GM10847 (cell line): ENCODE data around the gene PTTG1IP.

ENCODE experiments used
- POLR2A ChIP-seq: IDR thresholded peaks from 2 replicates; pipeline ENCODE4 v1.6.1; 2011; ENCODE audit not compliant: insufficient read length; ENCODE audit errors: extremely low read depth

The PTTG1IP gene

DNA sequence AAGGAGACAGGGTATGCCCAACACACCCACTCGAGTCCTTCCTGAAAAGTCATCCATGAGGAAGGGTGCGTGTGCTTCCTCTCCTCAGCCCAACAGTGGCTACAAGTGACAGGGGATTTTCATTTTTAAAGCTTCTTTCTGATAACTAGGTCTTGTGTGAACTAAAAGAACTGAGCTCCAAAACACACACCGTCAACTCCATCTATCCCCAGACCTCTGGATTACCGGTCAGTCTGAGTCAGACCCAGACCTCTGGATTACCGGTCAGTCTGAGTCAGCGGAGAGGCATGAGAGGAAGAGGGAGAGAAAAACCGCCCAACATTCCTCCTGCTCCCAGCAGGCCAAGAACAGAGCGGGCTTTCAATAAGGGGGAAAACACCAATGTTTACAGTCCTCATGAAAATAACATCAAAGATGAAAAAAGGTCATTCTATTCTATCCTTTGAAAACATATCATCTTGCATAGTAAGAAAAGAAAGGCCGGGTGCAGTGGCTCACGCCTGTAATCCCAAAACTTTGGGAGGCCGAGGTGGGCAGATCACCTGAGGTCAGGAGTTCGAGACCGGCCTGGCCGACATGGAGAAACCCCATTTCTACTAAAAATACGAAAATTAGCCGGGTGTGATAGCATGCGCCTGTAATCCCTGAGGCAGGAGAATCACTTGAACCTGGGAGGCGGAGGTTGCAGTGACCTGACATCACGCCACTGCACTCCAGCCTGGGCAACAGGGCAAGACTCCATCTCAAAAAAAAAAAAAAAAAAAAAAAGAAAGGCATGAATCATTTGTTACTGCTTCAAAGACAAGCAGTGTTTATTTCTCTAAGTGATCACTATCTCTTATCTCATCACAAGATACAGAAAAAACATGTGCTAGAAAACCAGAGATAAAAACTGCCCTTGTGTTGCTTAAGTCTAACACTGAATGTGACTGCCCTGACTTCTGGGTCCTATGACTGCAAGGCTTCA lies 3.4 kb downstream of the PTTG1IP start:
- no peak for TF ChIP-seq POLR2A

- no peak for TF ChIP-seq POLR2A
Measured at GRCh38 chr21:44868707-44869106, 4.8 kb downstream of the PTTG1IP start.

DNA sequence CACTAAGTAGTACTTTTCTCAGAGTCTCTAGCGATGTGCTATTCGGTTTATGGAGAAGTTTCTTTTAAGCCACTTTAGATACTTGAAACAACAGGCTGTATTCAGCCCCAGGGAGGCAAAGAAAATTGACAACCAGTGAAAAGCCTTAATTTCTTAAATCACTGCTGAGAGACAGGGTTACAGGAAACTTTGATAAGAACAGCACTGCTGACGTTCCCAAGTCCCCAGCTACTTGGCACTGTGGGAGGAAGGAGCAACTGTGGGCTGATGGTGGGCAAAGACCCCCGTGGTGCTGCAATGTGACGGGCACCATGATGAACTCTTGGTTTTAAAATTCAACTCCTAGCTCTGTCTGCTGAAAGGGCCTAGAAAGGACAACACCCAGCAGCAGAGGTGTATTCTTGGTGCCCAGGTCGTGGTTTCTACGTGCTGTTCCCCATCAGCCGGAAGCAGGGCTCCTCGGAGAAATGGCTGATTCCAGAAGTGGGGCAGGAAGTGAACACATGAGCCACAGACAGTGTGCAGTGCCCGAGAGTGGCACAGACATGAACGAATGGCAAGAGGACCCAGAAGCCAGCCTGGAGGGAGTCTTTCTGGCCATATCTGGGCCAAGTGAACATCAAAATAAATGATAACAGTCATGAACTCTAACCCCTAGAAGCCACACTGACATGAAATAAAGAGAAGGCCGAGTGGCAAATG lies 5.3 kb downstream of the PTTG1IP start:
- no peak for TF ChIP-seq POLR2A

- no peak for TF ChIP-seq POLR2A
Measured at GRCh38 chr21:44867464-44867863, 6.0 kb downstream of the PTTG1IP start.

DNA sequence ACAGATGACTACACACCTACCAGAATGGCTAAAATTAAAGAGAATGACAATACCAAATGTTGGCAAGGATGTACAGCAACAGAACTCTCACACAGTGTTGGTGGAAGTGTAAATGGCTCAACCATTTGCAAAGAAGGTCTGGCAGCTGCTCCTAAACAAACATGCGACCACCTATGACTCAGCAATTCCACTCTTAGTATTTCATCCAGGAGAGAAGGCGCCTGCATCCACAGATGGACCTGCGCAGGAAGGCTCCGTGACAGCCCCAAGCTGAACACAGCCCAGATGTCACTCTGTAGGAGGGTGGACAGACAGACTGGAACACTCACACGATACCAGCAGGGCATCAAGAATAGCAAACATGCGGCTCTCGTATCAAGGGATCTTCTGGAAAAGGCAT lies 6.7 kb downstream of the PTTG1IP start:
- TF ChIP-seq POLR2A, result no peak

GRCh38 chr21:44865561-44866280 lies 7.8 kb downstream of the PTTG1IP start:
- TF ChIP-seq POLR2A, result no peak

- no peak for TF ChIP-seq POLR2A
Measured at GRCh38 chr21:44862869-44863685, 10.4 kb downstream of the PTTG1IP start.

GRCh38 chr21:44858791-44859190 lies 14.7 kb downstream of the PTTG1IP start:
- TF ChIP-seq POLR2A, result no peak

GRCh38 chr21:44858291-44858690 lies 15.2 kb downstream of the PTTG1IP start:
- no peak for TF ChIP-seq POLR2A

DNA sequence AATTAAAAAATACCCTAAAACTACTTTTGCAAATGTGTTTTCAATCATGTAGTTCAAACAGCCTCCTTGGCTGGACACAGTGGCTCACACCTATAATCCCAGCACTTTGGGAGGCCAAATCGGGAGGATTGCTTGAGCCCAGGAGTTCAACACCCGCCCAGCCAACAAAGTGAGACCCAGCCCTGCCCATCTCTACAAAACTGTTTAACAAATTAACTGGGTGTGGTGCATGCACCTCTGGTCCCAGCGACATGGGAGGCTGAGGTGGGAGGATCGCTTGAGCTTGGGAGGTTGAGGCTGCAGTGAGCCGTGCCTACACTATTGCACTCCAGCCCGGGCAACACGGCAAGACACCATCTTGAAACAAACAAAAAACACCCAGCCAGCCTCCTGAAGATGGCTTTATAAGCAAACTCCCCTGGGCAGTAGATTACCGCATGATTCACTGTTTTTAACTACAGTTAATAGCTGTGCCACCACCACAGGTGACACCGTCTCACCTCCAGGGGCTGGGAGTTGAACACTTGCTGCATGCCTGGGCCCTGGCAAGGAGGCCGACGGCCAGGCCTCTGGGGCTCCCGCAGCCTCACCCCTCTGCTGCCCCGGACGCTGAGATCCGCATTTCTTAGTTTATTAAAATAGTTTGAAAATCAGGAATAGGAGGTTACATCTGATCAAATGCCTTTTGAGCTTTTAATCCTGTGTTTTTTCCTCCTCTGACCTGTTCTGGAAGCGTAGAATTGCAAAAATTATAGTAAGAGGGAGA lies 16.2 kb downstream of the PTTG1IP start:
- TF ChIP-seq POLR2A, result no peak

- TF ChIP-seq POLR2A, result no peak
Measured at GRCh38 chr21:44856131-44856530, 17.4 kb downstream of the PTTG1IP start.

GRCh38 chr21:44855572-44855971 lies 17.9 kb downstream of the PTTG1IP start:
- no peak for TF ChIP-seq POLR2A

GRCh38 chr21:44854664-44855446 lies 18.6 kb downstream of the PTTG1IP start:
- TF ChIP-seq POLR2A, result no peak
